Keratinocyte (primary cell): ENCODE results near the gene ATOX1. TPM values are rescaled to one million over a fixed set of nuclear protein-coding genes. Genes with fewer than 3 reads are reported as not detected.

ENCODE experiments used
- DNase-seq: peaks from one replicate; pipeline ENCODE4 v3.0.0-alpha.2; 2011; ENCODE audit warnings: low read depth, missing footprints, low spot score
- FAIRE-seq: peaks from 2 replicates; lab custom pipeline; 2011; peaks lifted over from hg19 to GRCh38; lab: Jason Lieb, UNC
- H2AFZ ChIP-seq: 2 replicates; pipeline ENCODE4 v1.6.0; 2012; ENCODE audit warnings: low read length, control low read depth, inconsistent platforms; ENCODE audit not compliant: control insufficient read depth
- H3K27ac ChIP-seq: 2 replicates; pipeline ENCODE4 v1.5.1; 2011; ENCODE audit warnings: low read length; ENCODE audit not compliant: control insufficient read depth, insufficient read depth
- H3K27me3 ChIP-seq: 3 replicates; pipeline ENCODE4 v1.6.0; 2011; ENCODE audit warnings: low read length; ENCODE audit not compliant: control insufficient read depth, insufficient read depth; ENCODE audit errors: extremely low read depth
- H3K36me3 ChIP-seq, 2 experiments: 2 replicates in 1 of 2; 3 replicates in 1 of 2; pipeline ENCODE4 v1.5.1; 2011; ENCODE audit warnings: low read length in 2 of 2, mild to moderate bottlenecking in 1 of 2; ENCODE audit not compliant: control insufficient read depth in 2 of 2, insufficient read depth in 2 of 2; ENCODE audit errors: extremely low read depth in 1 of 2
- H3K4me1 ChIP-seq: 3 replicates; pipeline ENCODE4 v1.5.1; 2011; ENCODE audit warnings: low read length; ENCODE audit not compliant: control insufficient read depth, insufficient read depth; ENCODE audit errors: extremely low read depth
- H3K4me2 ChIP-seq: 3 replicates; pipeline ENCODE4 v1.6.0; 2011; ENCODE audit warnings: low read depth, low read length; ENCODE audit not compliant: control insufficient read depth, insufficient read depth; ENCODE audit errors: extremely low read depth
- H3K4me3 ChIP-seq, 3 experiments: fragments of 200-600 bp in 1 of 3; sonication (generic) in 1 of 3; 2 replicates in 2 of 3; 3 replicates in 1 of 3; pipeline ENCODE4 v1.5.1; 2011 to 2016; ENCODE audit warnings: low read length in 3 of 3, mild to moderate bottlenecking in 3 of 3, control low read depth in 2 of 3, inconsistent platforms in 1 of 3, low read depth in 1 of 3, mixed read lengths in 1 of 3, mixed run types in 1 of 3, moderate library complexity in 1 of 3; ENCODE audit not compliant: control insufficient read depth in 2 of 3, insufficient read depth in 2 of 3; ENCODE audit errors: extremely low read depth in 1 of 3
- H3K79me2 ChIP-seq: 2 replicates; pipeline ENCODE4 v1.6.0; 2012; ENCODE audit warnings: low read length; ENCODE audit not compliant: control insufficient read depth, insufficient read depth
- H3K9ac ChIP-seq: 3 replicates; pipeline ENCODE4 v1.6.0; 2011; ENCODE audit warnings: low read length; ENCODE audit not compliant: control insufficient read depth, insufficient read depth; ENCODE audit errors: extremely low read depth
- H3K9me1 ChIP-seq: 3 replicates; pipeline ENCODE4 v1.6.0; 2011; ENCODE audit warnings: low read length; ENCODE audit not compliant: control insufficient read depth, insufficient read depth; ENCODE audit errors: extremely low read depth
- H3K9me3 ChIP-seq: 2 replicates; pipeline ENCODE4 v1.5.1; 2012; ENCODE audit warnings: low read depth, low read length; ENCODE audit not compliant: control insufficient read depth
- H4K20me1 ChIP-seq: 3 replicates; pipeline ENCODE4 v1.6.0; 2011; ENCODE audit warnings: low read length; ENCODE audit not compliant: control insufficient read depth, insufficient read depth; ENCODE audit errors: extremely low read depth
- EZH2 ChIP-seq: IDR thresholded peaks from one replicate; pipeline ENCODE4 v1.6.1; 2012; ENCODE audit warnings: inconsistent platforms, mild to moderate bottlenecking, low read length, moderate library complexity
- dilution Hi-C: fragments of 300-500 bp; cut with MboI; formaldehyde crosslinking; loops from one replicate; pipeline ENCODE4 v1.7.0; 2020; ENCODE audit warnings: low sequenced_read_pairs; ENCODE audit not compliant: extremely low pct_ligation_motif_present
- polyA plus RNA-seq, 5 experiments: library from polyadenylated mRNA; depleted of rRNA in 3 of 5; stranded (reverse) in 3 of 5; stranded (forward) in 1 of 5; unstranded in 1 of 5; fragments of >200 nt; gene quantifications; 1 replicate in 1 of 5; 2 replicates in 3 of 5; 3 replicates in 1 of 5; pipeline versions ENCODE4 v1.2.1 to v1.2.3, GENCODE V29; 2011 to 2012; ENCODE audit warnings: missing spikeins in 2 of 5, low read depth in 1 of 5, low replicate concordance in 1 of 5
- TF ChIP-seq, protein P1 (sequence below), 3 experiments: IDR thresholded peaks in 1 of 3; conservative IDR thresholded peaks in 1 of 3; optimal IDR thresholded peaks in 1 of 3; 2 replicates in 2 of 3; 3 replicates in 1 of 3; pipeline versions ENCODE3 to v1.5.1; 2011; ENCODE audit warnings: low read length in 3 of 3, mild to moderate bottlenecking in 3 of 3, moderate library complexity in 2 of 3, control low read depth in 1 of 3, inconsistent platforms in 1 of 3; ENCODE audit not compliant: insufficient read depth in 2 of 3; ENCODE audit errors: extremely low read depth in 1 of 3

Gene ATOX1
- polyA plus RNA-seq, 1 donor (not counting 4 experiments of a cell fraction or from before 2014, with no cell fraction given) = 173 TPM

DNA sequence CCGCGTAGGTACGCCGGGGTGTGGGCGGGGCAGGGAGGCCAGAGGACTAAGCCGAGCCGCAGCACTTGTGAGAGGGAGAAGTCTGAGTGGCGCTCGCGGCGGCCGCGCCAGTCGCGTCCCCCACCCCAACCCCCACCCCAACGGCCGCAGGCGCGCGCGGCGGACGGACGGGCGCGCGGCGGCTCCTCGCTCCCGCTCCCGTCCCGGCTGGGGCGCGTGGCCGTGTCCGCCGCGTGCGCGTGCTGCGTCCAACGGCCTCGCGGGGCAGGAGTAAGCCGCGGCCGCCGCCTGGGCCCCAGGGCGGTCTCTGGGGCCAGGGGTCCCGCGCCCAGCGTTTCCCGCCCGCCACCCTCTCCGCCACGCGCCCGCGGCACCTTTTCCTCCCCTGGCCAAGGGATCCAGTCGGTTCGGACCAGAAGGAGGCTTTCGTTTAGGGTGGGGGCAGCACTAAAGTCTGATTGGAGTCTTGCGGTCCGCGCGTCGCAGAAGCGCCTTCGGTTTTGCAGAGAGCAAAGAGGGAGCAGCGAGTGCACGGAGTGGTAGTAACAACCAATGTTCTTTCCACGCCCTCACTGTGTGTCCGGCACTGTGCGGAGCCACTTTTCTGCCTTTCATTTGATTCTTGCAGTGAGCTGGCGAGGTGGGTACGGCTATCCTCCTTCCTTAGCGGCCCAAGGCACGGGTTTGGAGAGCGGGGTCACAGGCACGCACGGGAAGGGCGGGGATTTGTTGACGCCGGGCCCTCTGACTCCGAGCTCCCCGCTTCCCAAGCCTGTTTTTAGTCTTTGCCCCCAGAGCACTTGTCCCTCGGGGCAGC is 13.8 kb upstream of the ATOX1 start:
- Histone ChIP-seq H2AFZ (no peak overlapping the region), H3K27me3 (no peaks in the 10 kb centered on the region), H3K4me1 (peaks cover 24% of the 10 kb centered on the region), H3K36me3 (peaks cover 0 to 12% of the 10 kb centered on the region in 2 experiments), H3K4me3 (peak overlapping the region; percentile 94 to 99 (median 99)), H4K20me1 (peaks cover 44% of the 10 kb centered on the region), H3K9ac (peak overlapping the region; percentile 97), H3K79me2 (peaks cover 56% of the 10 kb centered on the region), H3K27ac (peak overlapping the region; percentile 90), H3K9me1 (no peaks in the 10 kb centered on the region), H3K4me2 (peak overlapping the region; percentile 85), H3K9me3 (no peaks in the 10 kb centered on the region)
- no peak for DNase-seq
- dilution Hi-C loops = no loop called here
- FAIRE-seq = no peak
- no peak for TF ChIP-seq EZH2
- TF ChIP-seq, protein P1, sequence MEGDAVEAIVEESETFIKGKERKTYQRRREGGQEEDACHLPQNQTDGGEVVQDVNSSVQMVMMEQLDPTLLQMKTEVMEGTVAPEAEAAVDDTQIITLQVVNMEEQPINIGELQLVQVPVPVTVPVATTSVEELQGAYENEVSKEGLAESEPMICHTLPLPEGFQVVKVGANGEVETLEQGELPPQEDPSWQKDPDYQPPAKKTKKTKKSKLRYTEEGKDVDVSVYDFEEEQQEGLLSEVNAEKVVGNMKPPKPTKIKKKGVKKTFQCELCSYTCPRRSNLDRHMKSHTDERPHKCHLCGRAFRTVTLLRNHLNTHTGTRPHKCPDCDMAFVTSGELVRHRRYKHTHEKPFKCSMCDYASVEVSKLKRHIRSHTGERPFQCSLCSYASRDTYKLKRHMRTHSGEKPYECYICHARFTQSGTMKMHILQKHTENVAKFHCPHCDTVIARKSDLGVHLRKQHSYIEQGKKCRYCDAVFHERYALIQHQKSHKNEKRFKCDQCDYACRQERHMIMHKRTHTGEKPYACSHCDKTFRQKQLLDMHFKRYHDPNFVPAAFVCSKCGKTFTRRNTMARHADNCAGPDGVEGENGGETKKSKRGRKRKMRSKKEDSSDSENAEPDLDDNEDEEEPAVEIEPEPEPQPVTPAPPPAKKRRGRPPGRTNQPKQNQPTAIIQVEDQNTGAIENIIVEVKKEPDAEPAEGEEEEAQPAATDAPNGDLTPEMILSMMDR (optimal IDR thresholded peaks at IDR 0.05 in 1 of 3, IDR thresholded peaks at IDR 0.05 in 1 of 3, conservative IDR thresholded peaks at IDR 0.05 in 1 of 3; ENCODE audit: extremely low read depth in 1 of 3, insufficient read depth in 2 of 3, low read length in 3 of 3) = no peak

DNA sequence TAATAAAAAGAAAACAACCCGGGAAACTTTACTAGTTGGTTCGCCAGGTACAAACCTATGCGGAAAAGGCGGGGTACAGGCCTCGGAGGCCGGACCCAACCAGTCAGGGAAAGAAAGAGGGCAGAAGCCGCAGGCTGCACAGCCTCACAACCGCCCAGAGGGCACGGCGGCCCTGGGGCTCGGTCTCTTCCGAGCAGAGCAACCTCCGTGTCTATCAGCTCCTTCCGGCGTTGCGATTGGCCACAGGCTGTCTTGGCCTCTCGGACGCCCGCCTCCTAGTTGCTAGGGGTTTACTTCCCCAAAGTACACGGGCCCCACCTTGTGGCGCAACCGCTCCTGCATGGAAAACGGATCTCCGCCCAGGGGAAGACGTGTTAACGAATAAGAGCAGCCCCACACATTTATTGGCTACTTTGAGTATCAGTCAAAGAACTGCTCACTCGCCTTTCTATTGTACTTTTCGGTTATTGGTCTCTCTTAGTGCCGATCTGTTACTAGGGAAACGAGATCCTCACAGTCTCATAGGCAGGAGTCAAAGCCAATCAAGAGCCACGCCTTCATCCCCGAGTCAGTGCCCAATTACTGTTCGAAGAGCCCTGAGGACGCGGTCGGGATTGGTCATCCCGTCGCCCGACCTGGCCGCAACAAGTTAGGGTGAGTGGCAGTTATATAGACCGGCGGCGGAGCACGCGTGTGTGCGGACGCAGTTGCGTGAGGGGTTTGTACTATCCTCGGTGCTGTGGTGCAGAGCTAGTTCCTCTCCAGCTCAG is 13.0 kb upstream of the ATOX1 start, which contains the start of gene G3BP1:
TSS of gene G3BP1 (plus strand) at position 696 of the 770 bp plus-strand sequence. CDS start 14,667 bp downstream, outside the sequence.
- peak within 1 kb of the TSS; percentile 90 for H3K27ac ChIP-seq
- H3K79me2 ChIP-seq = peaks cover 48% of the 10 kb centered on the region
- H3K4me2 ChIP-seq = peak within 1 kb of the TSS; percentile 85
- no peak for TF ChIP-seq EZH2
- TF ChIP-seq, protein P1 (optimal IDR thresholded peaks at IDR 0.05 in 1 of 3, IDR thresholded peaks at IDR 0.05 in 1 of 3, conservative IDR thresholded peaks at IDR 0.05 in 1 of 3; ENCODE audit: extremely low read depth in 1 of 3, insufficient read depth in 2 of 3, low read length in 3 of 3) = peak; percentile 68 to 73 (median 69)
- peak within 1 kb of the TSS; percentile 97 for H3K9ac ChIP-seq
- FAIRE-seq (peak; percentile 95), DNase-seq (peak; percentile 98)
- dilution Hi-C loops = no loop called here
- H3K4me3 ChIP-seq = peak within 1 kb of the TSS; percentile 94 to 99 (median 99)
- no peaks in the 10 kb centered on the region for H3K9me1 ChIP-seq
- peaks cover 0 to 7% of the 10 kb centered on the region in 2 experiments for H3K36me3 ChIP-seq
- peaks cover 24% of the 10 kb centered on the region for H3K4me1 ChIP-seq
- no peaks in the 10 kb centered on the region for H3K27me3 ChIP-seq
- peak within 1 kb of the TSS; percentile 82 for H2AFZ ChIP-seq
- H3K9me3 ChIP-seq = no peaks in the 10 kb centered on the region
- H4K20me1 ChIP-seq = peaks cover 38% of the 10 kb centered on the region
